Stimulated activated CD8-positive, alpha-beta memory T cell treated with anti-CD3 and anti-CD28 coated beads, Interleukin-4, amount 100 ng/mL, for 24 hours (primary cell): Measurements from ENCODE around the gene BAZ1B.
"Not testable (repeated sequence)": the region's sequence is repeated elsewhere in the genome, so short reads cannot be mapped to it uniquely, and the experiment has no call there.

ENCODE experiments used
- DNase-seq: peaks from one replicate; pipeline ENCODE4 v3.0.0-alpha.2; 2020; ENCODE audit warnings: low read depth

The BAZ1B gene

GRCh38 chr7:73442903-73443500 lies 79.1 kb downstream of the BAZ1B start:
- no peak for DNase-seq

DNA sequence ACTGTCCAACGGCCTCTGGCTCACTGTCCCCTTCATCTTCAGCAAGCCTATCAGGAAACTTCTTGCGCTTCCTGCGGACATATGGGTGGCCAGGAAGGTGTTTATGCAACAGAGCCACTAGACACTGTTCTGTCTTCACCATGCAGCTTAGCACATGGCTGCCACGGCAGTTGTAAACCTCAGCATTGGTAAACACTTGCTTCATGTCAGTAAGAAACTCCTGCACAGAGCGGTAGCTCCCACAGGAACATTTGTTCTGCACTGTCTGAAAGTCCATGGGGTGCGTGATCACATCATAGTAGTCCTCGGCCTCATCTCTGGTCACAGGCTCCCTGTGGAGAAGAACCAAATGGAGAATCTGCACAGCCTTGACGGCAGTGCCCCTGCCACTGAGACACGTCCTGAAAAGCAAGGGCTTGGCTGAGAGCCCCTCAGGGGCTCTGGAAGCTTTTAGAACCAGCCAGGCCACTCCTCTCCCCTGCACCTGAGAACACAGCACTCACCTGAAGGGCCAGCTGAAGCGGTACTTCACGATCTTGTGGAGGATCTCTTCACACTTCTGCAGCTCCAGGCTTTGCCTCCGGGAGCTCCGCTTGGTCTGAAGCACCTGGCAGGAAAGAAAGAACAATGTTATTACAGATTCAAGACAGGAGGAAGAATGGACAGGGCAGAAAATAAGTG lies 79.7 kb downstream of the BAZ1B start:
- DNase-seq = no peak

GRCh38 chr7:73439410-73439704 lies 82.7 kb downstream of the BAZ1B start:
- no peak for DNase-seq

GRCh38 chr7:73438547-73439409 lies 83.3 kb downstream of the BAZ1B start:
- DNase-seq = no peak

DNA sequence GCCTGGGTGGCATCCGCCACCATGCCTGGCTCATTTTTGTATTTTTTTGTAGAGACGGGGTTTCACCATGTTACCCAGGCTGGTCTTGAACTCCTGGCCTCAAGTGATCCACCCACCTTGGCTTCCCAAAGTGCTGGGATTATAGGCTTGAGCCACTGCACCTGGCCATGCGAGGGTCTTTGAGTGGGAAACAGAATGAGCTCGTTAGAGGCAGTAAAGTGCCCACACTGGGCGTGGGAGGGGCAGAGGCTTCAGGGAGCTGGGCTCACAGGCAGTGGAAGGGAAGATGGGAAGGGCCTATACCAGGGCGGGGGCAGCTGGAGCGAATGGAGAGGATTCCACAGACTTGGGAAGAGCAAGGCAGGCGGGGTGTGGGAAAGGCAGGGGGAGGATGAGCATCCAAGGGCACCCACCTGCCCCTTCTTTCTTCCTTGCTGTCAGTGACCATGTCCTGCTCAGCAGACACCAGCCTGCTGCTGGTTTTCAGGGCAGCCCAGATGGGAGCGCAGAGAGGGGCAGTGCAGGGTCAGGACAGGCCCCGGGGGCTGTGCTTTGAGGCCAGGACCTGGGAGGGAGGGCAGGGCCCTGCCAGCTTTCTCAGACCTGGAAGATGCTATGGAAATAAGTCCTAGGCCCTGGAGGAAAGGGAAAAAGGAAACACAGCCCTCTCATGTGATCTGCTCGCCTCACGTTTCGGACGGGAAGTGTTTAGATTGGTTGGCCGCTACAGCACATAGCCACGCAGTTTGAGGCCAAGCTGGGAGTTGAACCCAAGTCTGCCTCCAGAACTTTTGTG lies 84.3 kb downstream of the BAZ1B start:
- DNase-seq = no peak

DNA sequence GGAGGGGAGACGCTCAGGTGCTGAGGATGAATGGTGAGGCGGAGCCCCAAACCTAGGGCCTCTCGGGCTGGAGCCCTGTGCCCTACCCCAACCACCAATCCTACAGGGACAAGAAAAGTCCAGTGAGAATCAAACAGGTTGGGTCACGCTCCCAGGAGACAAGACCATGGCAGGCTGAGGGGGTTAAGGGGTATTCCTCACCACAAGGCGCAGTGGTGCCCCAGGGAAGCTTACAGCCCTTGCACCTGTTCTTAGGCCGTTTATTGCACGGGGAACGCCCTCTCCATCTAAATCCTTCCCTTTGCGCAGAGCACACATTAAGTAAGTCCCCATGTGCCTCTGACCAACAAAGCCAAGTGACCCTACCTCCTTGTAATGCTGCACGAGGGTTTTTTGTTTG lies 85.0 kb downstream of the BAZ1B start:
- DNase-seq = no peak

- no peak for DNase-seq
These were observed 85.8 kb downstream of the BAZ1B start for GRCh38 chr7:73436031-73436929.

DNA sequence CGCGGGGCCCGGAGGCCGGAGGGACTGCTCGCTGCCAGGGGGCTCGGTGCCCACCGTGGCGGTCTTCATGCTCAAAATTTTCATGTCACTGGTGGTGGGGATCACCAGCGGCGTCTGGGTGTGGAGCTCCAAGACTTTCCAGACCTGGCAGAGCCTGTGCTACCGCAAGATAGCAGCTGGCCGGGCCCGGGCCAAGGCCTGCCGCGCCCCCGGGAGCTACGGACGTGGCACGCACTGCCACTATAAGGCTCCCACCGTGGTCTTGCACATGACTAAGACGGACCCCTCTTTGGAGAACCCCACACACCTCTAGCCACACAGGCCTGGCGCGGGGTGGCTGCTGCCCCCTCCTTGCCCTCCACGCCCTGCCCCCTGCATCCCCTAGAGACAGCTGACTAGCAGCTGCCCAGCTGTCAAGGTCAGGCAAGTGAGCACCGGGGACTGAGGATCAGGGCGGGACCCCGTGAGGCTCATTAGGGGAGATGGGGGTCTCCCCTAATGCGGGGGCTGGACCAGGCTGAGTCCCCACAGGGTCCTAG lies 86.6 kb downstream of the BAZ1B start:
- DNase-seq = no peak

DNA sequence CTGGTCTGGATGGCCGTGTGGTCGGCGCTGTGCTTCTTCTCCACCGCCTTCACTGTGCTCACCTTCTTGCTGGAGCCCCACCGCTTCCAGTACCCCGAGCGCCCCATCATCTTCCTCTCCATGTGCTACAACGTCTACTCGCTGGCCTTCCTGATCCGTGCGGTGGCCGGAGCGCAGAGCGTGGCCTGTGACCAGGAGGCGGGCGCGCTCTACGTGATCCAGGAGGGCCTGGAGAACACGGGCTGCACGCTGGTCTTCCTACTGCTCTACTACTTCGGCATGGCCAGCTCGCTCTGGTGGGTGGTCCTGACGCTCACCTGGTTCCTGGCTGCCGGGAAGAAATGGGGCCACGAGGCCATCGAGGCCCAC lies 87.4 kb downstream of the BAZ1B start:
- no peak for DNase-seq

DNA sequence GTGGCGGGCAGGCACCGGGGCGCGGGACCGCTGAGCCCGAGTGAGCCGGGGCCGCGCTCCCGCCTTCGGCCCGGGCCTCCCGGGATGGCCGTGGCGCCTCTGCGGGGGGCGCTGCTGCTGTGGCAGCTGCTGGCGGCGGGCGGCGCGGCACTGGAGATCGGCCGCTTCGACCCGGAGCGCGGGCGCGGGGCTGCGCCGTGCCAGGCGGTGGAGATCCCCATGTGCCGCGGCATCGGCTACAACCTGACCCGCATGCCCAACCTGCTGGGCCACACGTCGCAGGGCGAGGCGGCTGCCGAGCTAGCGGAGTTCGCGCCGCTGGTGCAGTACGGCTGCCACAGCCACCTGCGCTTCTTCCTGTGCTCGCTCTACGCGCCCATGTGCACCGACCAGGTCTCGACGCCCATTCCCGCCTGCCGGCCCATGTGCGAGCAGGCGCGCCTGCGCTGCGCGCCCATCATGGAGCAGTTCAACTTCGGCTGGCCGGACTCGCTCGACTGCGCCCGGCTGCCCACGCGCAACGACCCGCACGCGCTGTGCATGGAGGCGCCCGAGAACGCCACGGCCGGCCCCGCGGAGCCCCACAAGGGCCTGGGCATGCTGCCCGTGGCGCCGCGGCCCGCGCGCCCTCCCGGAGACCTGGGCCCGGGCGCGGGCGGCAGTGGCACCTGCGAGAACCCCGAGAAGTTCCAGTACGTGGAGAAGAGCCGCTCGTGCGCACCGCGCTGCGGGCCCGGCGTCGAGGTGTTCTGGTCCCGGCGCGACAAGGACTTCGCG lies 88.0 kb downstream of the BAZ1B start:
- no peak for DNase-seq

DNA sequence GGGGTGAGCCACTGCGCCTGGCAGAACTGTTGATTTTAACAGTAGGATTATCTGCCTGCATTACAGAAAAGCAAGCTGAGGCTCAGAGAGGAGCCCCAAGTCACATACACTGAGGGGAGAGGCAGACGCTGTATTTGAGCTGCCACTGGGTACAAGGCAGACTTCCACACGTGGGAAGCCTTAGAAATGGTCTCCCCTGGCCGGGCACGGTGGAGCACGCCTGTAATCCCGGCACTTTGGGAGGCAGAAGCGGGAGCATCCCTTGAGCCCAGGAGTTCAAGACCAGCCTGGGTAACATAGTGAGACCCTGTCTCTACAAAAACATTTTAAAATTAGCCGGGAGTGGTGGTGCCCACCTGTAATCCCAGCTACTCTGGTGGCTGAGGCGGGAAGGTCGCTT lies 89.4 kb downstream of the BAZ1B start:
- no peak for DNase-seq

DNA sequence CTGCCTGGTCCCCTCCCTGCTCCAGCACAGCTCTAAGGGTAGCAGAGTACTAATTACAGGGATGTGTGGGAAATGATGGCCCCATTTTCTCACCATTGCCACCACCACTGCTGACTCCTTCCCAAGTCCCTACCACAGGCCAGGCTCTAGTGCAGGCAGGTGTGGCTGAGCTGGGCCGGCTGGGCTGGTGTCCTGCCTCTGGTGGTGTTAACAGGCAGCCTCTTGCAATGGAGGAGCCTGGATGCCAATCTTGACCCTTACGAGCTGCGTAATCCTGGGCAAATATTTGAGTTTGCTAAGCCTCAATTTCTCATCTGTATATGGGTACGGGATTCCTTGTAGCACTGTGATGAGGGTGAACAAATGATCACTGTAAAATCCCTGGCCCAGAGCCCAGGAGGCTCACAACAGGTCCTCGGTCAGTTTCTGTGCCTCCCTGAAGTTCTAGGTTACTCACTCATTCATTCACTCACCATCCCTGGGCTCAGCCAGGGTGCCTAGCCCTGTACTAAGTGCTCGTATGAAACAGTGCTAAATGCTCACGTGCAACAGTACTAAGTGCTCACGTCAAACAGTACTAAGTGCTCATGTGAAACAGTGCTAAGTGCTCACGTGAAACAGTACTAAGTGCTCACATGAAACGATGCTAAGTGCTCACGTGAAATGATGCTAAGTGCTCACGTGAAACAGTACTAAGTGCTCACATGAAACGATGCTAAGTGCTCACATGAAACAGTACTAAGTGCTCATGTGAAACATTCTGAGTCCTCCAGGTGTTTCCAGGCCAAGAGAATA lies 90.9 kb downstream of the BAZ1B start:
- DNase-seq = no peak

DNA sequence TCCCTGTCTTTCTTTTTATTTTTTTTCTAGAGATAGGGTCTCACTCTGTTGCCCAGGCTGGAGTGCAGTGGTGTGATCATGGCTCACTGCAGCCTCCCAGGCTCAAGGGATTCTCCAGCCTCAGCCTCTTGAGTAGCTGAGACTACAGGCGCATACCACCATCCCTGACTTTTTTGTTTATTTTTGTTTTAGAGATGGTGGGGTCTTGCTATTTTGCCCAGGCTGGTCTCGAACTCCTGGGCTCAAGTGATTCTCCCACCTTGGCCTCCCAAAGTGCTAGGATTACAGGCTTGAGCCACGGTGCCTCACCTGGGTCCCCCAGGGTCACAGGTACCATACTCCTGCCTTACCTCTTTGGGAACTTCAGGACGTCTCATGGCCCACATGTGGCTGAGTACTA lies 91.6 kb downstream of the BAZ1B start:
- not testable (repeated sequence) for DNase-seq

DNA sequence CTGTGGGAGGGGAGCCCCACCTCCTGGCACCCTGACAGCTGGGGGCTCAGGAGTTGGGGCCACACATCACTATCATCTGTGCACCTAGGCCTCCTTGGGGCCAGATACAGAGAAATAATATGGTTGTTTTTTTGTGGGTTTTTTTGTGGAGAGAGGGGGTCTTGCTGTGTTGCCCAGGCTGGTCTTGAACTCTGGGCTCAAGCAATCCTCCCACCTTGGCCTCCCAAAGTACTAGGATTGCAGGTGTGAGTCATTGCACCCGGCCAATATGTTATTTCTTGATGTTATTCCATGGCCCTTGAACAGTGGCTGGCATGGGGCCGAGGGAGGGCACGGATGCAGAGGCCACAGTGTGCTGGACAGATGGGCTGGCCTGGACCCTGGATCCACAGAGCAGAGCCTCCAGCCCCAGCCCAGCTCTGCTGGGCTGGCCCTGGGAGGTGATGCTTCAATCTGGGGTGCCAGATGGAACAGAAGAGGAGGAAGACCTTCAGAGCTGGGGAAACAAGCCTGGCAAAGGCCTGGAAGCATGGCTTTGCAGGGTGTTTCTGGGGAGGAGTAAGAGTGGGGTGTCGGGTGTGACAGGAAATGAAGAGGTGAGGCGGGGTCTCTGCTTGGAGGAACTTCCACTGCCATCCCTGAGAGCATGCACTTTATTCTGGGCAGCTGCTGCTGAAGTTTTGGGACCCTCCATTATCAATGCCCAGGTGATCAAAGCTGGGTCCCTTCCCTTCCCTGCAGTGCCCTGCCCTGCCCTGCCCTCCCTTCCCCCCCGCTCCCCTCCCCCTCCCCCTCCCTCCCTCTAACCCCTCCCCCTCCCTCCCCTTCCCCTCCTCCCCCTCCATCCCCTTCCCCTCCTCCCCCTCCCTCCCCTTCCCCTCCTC lies 92.2 kb downstream of the BAZ1B start:
- no peak for DNase-seq

DNA sequence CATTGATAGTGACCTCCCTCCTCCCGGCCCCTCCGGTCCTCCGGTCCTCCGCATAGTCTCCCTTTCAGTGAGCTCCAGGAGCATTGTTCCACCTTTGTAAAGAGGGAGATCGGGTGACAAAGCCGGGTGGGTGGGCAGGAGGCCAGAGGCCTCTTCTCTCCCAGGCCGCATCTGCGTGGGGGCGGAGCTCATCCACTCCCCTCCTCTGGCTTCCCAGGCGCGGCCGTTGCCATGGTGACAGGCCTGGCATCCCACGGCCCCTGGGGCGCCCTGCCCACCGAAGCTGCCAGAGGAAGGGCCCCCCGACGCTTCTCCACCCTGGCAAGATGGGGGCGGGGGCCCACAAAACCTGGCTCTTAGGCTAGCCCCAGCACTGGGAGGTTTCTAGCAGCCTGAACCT lies 92.9 kb downstream of the BAZ1B start:
- DNase-seq = no peak

GRCh38 chr7:73427902-73428787 lies 93.9 kb downstream of the BAZ1B start:
- no peak for DNase-seq

DNA sequence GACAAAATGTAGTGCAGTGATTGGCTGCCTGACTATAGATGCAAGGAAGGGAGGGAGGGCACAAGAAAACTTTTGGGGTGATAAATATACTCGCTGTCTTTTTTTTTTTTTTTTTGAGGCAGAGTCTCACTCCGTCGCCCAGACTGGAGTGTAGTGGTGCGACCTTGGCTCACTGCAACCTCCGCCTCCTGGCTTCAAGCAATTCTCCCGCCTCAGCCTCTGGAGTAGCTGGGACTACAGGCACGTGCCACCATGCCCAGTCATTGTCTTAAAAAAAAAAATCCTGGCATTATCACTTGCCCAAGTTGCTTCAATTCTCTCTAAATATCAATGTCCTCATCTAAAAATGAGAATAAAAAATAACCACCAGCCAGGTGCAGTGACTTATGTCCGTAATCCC lies 96.1 kb downstream of the BAZ1B start:
- DNase-seq = no peak
